ENCODE measurements around the gene PLEKHG5.

PLEKHG5 gene

GRCh38 chr1:6466751-6467150, 24.7 kb downstream of the PLEKHG5 start:
- H3K4me3 ChIP-seq (ENCODE audit: low read depth, low read length), result no peak overlapping the region
- TF ChIP-seq CTCF (IDR thresholded peaks at IDR 0.05; ENCODE audit: borderline replicate concordance, insufficient read depth, low read depth, low read length), result no peak

- no peak within 1 kb of the TSS for H3K4me3 ChIP-seq (ENCODE audit: low read depth, low read length)
- TF ChIP-seq CTCF (IDR thresholded peaks at IDR 0.05; ENCODE audit: borderline replicate concordance, insufficient read depth, low read depth, low read length), result no peak
These were observed 25.4 kb downstream of the PLEKHG5 start, which contains the start of gene TNFRSF25 for GRCh38 chr1:6466023-6466422. Gene TNFRSF25 (minus strand): TSS chr1:6466173. CDS start chr1:6466107, 66 bp downstream.

- TF ChIP-seq CTCF (IDR thresholded peaks at IDR 0.05; ENCODE audit: borderline replicate concordance, insufficient read depth, low read depth, low read length), result no peak
- H3K4me3 ChIP-seq (ENCODE audit: low read depth, low read length), result no peak overlapping the region
These were observed 25.9 kb downstream of the PLEKHG5 start for GRCh38 chr1:6465461-6466005.

GRCh38 chr1:6464915-6465314, 26.6 kb downstream of the PLEKHG5 start:
- no peak overlapping the region for H3K4me3 ChIP-seq (ENCODE audit: low read depth, low read length)

DNA sequence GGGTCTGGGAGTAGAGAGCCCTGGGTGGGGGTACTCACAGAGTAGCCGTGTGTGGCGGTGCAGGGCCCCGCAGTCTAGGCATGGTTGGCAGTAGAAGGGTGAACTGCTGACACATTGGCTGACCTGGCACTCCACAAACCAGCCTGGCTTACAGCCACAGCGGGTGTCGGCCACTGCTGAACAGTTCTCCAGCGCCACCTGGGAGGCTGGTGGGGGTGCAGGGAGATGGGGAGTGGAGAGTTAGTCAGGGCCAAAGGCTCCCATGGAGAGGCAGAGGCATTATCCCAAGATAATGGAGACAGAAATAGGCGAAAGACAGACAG, 27.0 kb downstream of the PLEKHG5 start:
- no peak for TF ChIP-seq CTCF (IDR thresholded peaks at IDR 0.05; ENCODE audit: borderline replicate concordance, insufficient read depth, low read depth, low read length)

More at GRCh38 chr1:6464915-6465314, 26.6 kb downstream of the PLEKHG5 start:
- TF ChIP-seq CTCF (IDR thresholded peaks at IDR 0.05; ENCODE audit: borderline replicate concordance, insufficient read depth, low read depth, low read length), result no peak

DNA sequence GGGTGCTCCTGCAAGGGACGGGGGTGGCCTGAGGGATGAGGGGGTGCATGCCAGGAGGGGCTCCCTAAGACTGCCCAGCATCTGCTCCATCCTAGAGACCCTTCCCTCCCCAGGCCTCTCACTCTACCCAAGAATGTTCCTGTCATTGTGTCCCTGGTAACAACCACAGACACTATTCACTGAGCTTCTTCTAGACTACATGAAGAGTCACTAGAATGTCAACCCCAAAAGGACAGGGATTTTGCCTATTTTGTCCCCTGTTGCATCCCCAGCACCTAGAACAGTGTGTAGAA, 28.4 kb downstream of the PLEKHG5 start:
- no peak overlapping the region for H3K4me3 ChIP-seq (ENCODE audit: low read depth, low read length)
- TF ChIP-seq CTCF (IDR thresholded peaks at IDR 0.05; ENCODE audit: borderline replicate concordance, insufficient read depth, low read depth, low read length), result no peak

More for the DNA sequence above, 27.0 kb downstream of the PLEKHG5 start:
- no peak overlapping the region for H3K4me3 ChIP-seq (ENCODE audit: low read depth, low read length)

DNA sequence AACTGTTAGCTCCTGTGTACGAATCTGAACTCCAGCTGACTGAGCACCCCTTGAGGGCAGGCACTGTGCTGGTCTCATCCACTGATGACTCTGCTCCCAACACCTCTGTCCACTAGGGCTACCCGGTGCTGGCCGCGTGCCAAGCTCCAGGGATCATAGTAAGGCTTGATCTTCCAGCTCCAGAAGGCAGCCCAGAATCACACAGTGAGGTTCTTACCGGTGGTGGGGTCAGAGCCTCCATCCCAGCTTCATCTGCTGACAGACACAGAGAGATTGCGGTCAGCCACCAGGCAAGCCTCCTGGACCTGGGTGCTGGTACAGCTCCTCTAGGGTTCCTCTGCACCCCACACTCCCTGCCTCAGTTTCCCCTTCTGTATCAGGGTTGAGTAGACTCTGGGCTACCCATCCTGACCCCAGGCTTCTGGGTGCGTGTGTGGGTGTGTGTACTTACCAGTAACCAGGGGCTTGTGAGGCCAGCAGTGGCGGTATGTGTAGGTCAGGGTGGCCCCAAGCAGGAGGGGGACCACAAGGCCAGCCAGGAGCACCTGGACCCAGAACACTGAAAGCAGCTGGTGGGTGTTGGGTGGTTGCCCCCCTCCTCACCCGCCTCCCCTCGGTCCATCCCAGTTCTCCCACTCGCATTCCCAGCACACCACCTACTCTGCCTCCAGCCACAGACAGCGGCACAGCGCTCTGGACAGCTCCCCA, 28.9 kb downstream of the PLEKHG5 start:
- no peak for TF ChIP-seq CTCF (IDR thresholded peaks at IDR 0.05; ENCODE audit: borderline replicate concordance, insufficient read depth, low read depth, low read length)
- no peak overlapping the region for H3K4me3 ChIP-seq (ENCODE audit: low read depth, low read length)

Data from GM12875 (cell line).